Measurements from ENCODE around the gene PTAR1. TPM values are rescaled to one million over a fixed set of nuclear protein-coding genes. Genes with fewer than 3 reads are reported as not detected.

Gene PTAR1
- total RNA-seq, 1 donor from 2014 or later, result 55.1 TPM

- peak; percentile 24 for DNase-seq (ENCODE audit: low read depth)
Observed at GRCh38 chr9:69674716-69675438, 84.9 kb downstream of the PTAR1 start.

DNA sequence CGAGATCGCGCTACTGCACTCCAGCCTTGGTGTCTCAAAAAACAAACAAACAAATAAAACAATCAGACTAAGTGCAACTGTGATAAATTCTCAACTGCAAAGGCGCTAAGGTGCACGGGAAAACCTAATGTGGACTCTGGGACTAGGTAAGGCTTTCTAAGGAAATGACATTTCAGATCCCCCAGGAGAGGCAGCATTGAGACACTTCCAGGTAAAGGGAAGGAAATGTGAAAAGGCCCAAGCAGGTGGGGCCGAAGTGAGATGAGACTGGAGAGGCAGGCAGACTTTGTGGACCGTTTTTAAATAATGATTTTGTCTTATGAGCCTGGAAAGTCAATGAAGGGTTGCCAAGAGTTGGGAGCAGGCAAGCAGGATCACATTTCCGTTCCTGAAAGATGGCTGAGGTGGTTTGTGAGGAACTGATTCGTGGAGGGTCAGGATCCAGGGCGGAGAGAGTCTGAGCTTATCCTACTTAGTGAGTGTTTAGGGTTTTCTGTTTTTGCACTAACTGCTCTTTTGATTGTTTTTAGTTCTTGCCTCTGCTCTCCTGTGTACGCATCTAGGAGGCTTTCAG, 85.6 kb downstream of the PTAR1 start:
- DNase-seq (ENCODE audit: low read depth), result no peak

DNA sequence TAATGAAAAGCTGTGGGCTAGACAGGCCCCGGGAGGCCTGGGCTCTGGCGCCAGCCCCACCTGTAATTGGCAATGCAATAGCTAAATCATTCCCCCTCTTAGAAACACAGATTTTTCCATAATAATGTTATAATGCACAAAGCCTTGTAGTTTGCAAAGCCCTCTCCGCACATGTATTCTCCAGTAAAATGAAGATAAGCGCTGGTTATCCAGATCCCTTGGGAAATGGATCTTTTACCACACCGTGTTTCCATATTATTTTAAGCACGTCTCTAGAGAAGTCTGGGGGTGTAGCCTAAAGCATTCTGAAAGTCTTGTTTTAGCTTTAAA, 86.5 kb downstream of the PTAR1 start:
- DNase-seq (ENCODE audit: low read depth), result no peak

- peak; percentile 91 for DNase-seq (ENCODE audit: low read depth)
Observed at GRCh38 chr9:69672596-69673310, 87.1 kb downstream of the PTAR1 start.

GRCh38 chr9:69671879-69672595, 87.8 kb downstream of the PTAR1 start, which contains the start of gene APBA1:
TSS of gene APBA1 (minus strand) at chr9:69672371.
- DNase-seq (ENCODE audit: low read depth), result peak; percentile 71

DNA sequence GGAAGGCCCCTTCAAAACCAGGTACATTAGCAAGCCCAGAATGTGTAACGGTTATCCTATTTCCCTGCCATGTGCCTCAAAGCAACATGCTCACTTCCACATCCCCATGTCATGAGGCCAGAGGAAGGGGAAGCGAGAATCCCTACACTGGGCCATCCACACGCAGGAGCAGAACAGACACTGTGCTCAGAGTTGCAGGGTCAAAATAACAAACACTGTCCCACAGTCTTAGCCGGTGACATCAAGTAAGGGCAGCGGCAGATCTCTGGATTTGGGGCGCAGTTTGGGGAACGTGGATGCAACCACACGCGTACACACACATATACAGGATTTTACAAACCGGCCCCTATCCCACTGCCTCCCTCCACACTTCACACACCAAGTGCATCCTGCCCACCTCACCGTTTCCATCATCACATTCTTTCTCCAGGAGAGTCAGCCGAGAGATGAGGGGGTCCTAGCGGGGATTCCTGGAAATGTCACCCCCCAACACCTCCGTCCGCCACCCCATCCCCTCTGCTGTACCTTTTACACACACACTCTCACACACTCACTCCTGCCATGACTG, 88.4 kb downstream of the PTAR1 start:
- DNase-seq (ENCODE audit: low read depth), result no peak

DNA sequence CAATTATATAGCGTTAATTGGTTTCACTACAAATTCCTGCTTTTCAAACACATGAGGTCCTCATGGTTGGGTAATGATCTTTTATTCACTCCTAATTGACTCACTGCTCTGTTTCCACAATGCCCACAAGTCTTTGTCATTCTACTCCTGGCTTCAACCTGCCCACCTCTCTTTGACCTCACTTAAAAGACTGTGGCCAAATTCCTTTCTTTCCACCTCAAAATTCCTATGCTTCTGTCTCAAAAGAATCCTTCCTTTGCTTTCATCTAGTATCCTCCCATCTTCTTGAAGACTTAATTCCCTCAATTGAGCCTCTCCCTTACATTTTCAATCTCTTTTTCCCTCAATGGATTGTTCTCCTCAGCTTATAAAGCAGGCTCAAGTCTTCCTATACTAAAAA, 92.5 kb downstream of the PTAR1 start:
- DNase-seq (ENCODE audit: low read depth), result no peak

DNA sequence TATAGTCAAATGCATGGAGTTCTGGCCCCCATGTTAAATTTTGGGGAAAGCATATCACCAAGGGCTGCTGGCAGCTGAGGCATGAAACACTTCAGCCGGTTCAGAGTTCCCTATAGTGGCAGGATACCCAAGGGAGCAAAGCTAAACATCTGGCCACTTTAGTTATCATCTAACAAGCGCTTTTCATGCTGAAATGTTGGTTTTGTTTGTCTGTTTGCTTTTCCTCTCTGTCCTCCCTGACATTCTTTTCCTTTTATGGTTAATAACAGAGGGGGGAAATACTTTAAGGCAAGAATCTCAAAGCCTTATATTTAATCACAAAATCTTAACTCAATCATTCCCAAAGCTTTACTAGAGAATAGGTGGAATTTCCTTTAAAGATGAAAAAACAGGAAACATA, 99.5 kb downstream of the PTAR1 start:
- no peak for DNase-seq (ENCODE audit: low read depth)

Other genes with a start within 250 kb of the PTAR1 start
- 2.9 and 4.0 TPM in 2 replicates for gene APBA1, start 87.6 kb downstream of the PTAR1 start, total RNA-seq
- gene CFAP95, start 60.8 kb upstream of the PTAR1 start, total RNA-seq, result not detected in 2 replicates